Skeletal muscle tissue (tissue), 4 donors: ENCODE results near the gene CPNE2. TPM values are rescaled to one million over a fixed set of nuclear protein-coding genes. Genes with fewer than 3 reads are reported as not detected.

Experiments used
- H3K27ac ChIP-seq: one replicate; pipeline ENCODE4 v1.7.0; 2013; ENCODE audit warnings: mild to moderate bottlenecking, low read depth, low read length, inconsistent platforms
- H3K27me3 ChIP-seq, 3 donors: one replicate each; pipeline ENCODE4 v1.7.0; 2013; ENCODE audit warnings: low read length in 3 of 3; ENCODE audit not compliant: control insufficient read depth in 3 of 3, insufficient read depth in 3 of 3
- H3K36me3 ChIP-seq, 3 donors: one replicate each; pipeline ENCODE4 v1.7.0; 2013; ENCODE audit warnings: low read length in 3 of 3; ENCODE audit not compliant: control insufficient read depth in 3 of 3, insufficient read depth in 3 of 3
- H3K4me1 ChIP-seq, 3 donors: one replicate each; pipeline ENCODE4 v1.7.0; 2013; ENCODE audit warnings: low read length in 3 of 3, mild to moderate bottlenecking in 3 of 3; ENCODE audit not compliant: control insufficient read depth in 3 of 3, insufficient read depth in 3 of 3
- H3K4me3 ChIP-seq, 3 donors: one replicate each; pipeline ENCODE4 v1.7.0; 2013; ENCODE audit warnings: low read length in 3 of 3
- H3K9ac ChIP-seq, 3 donors: one replicate each; pipeline ENCODE4 v1.7.0; 2013; ENCODE audit warnings: low read length in 3 of 3, mild to moderate bottlenecking in 3 of 3, moderate library complexity in 2 of 3, low read depth in 1 of 3
- H3K9me3 ChIP-seq, 3 donors: one replicate each; pipeline ENCODE4 v1.7.0; 2013; ENCODE audit warnings: low read length in 3 of 3; ENCODE audit not compliant: control insufficient read depth in 3 of 3
- total RNA-seq: library from RNA; depleted of rRNA; stranded (reverse); fragments of >200 nt; gene quantifications from one replicate; pipeline ENCODE4 v1.2.3, GENCODE V29; 2014
- donor health status: Osteomylitis.

The CPNE2 gene
- total RNA-seq, 1 donor from 2014 or later: 8.9 TPM

- no peak overlapping the region for H3K9ac ChIP-seq
- no peak overlapping the region for H3K27ac ChIP-seq
- H3K9me3 ChIP-seq: no peaks in the 10 kb centered on the region
- H3K4me1 ChIP-seq: peaks cover 24 to 35% (median 27%) of the 10 kb centered on the region in 3 donors
- H3K27me3 ChIP-seq: no peaks in the 10 kb centered on the region
- H3K36me3 ChIP-seq: peaks cover 0 to 2% (median 0%) of the 10 kb centered on the region in 3 donors
- H3K4me3 ChIP-seq: no peak overlapping the region
Observed at GRCh38 chr16:57140931-57141668, 48.7 kb downstream of the CPNE2 start.

DNA sequence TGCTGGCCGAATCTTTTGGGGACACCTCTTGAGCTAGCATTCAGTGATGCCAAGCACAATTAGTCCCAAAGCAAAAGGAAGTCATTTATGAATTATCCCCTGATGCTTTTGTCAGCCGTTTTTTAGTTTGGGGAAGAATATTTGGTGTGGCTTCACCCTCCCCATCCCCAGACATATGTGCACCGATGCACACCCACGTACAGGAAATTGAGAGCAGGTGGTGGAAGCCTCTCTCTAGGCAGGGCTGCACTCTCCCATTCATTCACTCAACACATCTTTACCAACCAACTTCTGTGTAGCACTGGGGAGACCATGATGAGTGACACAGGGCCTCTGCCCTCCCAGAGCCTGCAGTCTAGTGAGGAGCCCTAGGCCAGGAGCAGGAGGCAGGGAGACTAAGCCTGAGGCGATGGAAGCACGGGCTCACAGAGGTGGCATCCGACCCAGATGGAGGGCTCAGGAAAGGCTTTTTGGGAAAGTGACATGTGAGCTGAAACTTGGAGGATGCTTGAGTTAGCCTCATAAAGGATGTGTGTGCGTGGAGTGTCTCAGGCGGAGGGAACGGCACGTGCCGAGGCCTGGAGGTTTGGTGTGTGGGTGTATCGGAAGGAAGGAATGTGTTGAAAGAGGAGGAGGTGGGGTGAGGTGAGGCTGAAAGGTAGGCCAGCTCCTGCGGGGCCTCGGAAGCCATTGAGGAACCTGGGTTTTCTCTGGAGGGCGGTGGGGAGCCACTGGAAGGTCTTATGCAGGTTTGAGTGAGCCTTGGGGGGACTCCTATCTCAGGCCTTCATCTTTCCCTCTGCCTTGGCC is 49.6 kb downstream of the CPNE2 start:
- no peak overlapping the region for H3K27ac ChIP-seq

GRCh38 chr16:57143149-57143921 is 51.0 kb downstream of the CPNE2 start:
- Histone ChIP-seq H3K4me1 (peaks cover 44 to 55% (median 48%) of the 10 kb centered on the region in 3 donors), H3K9ac (no peak overlapping the region), H3K27ac (no peak overlapping the region)

More for the DNA sequence above, 49.6 kb downstream of the CPNE2 start:
- H3K9me3 ChIP-seq: no peaks in the 10 kb centered on the region
- no peak overlapping the region for H3K9ac ChIP-seq
- H3K27me3 ChIP-seq: no peaks in the 10 kb centered on the region
- H3K4me3 ChIP-seq: no peak overlapping the region
- H3K36me3 ChIP-seq: peaks cover 0 to 2% (median 0%) of the 10 kb centered on the region in 3 donors
- peaks cover 32 to 43% (median 36%) of the 10 kb centered on the region in 3 donors for H3K4me1 ChIP-seq

DNA sequence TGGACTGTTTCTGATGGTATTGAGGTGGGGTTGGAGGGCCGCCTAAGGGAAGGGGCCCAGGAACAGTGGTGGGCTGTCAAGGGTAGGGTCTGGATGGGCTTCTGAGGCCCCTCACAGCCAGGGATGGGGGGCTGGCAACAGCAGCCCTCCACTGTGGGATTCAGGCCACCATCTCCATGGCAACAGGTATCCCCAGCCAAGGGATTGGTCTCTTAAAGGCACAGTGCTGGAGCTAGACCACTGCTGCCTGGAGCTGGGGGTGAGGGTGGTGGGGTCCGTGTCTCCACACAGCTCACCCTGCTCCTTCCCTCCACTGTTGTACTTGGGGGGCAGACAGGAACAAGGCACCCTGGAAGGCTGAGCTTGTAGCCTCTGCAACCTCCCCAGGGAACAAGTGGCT is 51.6 kb downstream of the CPNE2 start:
- H3K9ac ChIP-seq: no peak overlapping the region
- H3K9me3 ChIP-seq: no peaks in the 10 kb centered on the region
- H3K27ac ChIP-seq: no peak overlapping the region
- H3K36me3 ChIP-seq: peaks cover 0 to 2% (median 0%) of the 10 kb centered on the region in 3 donors
- H3K27me3 ChIP-seq: no peaks in the 10 kb centered on the region
- no peak overlapping the region for H3K4me3 ChIP-seq
- H3K4me1 ChIP-seq: peaks cover 49 to 62% (median 53%) of the 10 kb centered on the region in 3 donors

More at GRCh38 chr16:57143149-57143921, 51.0 kb downstream of the CPNE2 start:
- H3K27me3 ChIP-seq: no peaks in the 10 kb centered on the region
- H3K9me3 ChIP-seq: no peaks in the 10 kb centered on the region
- no peak overlapping the region for H3K4me3 ChIP-seq
- H3K36me3 ChIP-seq: peaks cover 0 to 2% (median 0%) of the 10 kb centered on the region in 3 donors

GRCh38 chr16:57145046-57146021 is 53.0 kb downstream of the CPNE2 start:
- Histone ChIP-seq H3K9me3 (no peaks in the 10 kb centered on the region), H3K27me3 (no peaks in the 10 kb centered on the region), H3K4me1 (peaks cover 49 to 60% (median 55%) of the 10 kb centered on the region in 3 donors), H3K36me3 (peaks cover 0 to 2% (median 2%) of the 10 kb centered on the region in 3 donors), H3K27ac (no peak overlapping the region), H3K4me3 (peak overlapping the region in 1 of 3 donors; percentile 22), H3K9ac (no peak overlapping the region)

DNA sequence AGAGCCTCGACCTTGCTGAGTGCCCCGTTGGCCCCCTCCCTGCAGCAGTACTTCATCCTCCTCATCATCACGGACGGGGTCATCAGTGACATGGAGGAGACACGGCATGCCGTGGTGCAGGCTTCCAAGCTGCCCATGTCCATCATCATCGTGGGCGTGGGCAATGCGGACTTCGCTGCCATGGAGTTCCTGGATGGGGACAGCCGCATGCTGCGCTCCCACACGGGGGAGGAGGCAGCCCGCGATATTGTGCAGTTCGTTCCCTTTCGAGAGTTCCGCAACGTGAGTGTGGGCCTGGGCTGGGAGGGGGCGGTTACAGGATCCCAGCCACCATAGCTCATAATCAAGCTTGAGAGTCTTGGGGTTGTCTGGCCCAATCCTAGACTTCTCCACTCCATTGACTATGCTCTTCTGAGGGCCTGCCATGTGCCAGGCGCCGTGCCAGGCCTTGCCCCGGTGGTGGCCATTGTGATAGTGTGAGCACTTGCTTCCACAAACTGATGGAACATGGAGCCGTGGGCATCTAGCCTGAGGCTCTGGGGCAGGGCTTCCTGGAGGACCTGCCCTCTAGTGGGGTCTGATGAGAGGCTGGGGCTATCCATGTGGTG is 53.8 kb downstream of the CPNE2 start:
- H3K36me3 ChIP-seq: peaks cover 0 to 2% (median 2%) of the 10 kb centered on the region in 3 donors
- peaks cover 49 to 60% (median 55%) of the 10 kb centered on the region in 3 donors for H3K4me1 ChIP-seq
- peak overlapping the region in 1 of 3 donors; percentile 6 for H3K4me3 ChIP-seq
- no peaks in the 10 kb centered on the region for H3K27me3 ChIP-seq
- H3K27ac ChIP-seq: no peak overlapping the region
- H3K9ac ChIP-seq: no peak overlapping the region
- H3K9me3 ChIP-seq: no peaks in the 10 kb centered on the region

- Histone ChIP-seq H3K27me3 (no peaks in the 10 kb centered on the region), H3K4me1 (peaks cover 44 to 59% (median 50%) of the 10 kb centered on the region in 3 donors), H3K9me3 (no peaks in the 10 kb centered on the region), H3K27ac (no peak overlapping the region), H3K36me3 (peaks cover 0 to 2% (median 2%) of the 10 kb centered on the region in 3 donors), H3K4me3 (no peak overlapping the region), H3K9ac (no peak overlapping the region)
Observed at GRCh38 chr16:57146735-57147134, 54.4 kb downstream of the CPNE2 start.

GRCh38 chr16:57147381-57148221 is 55.2 kb downstream of the CPNE2 start:
- no peaks in the 10 kb centered on the region for H3K9me3 ChIP-seq
- peak overlapping the region; percentile 29 for H3K27ac ChIP-seq
- no peak overlapping the region for H3K4me3 ChIP-seq
- H3K27me3 ChIP-seq: no peaks in the 10 kb centered on the region
- peaks cover 3 to 6% (median 5%) of the 10 kb centered on the region in 3 donors for H3K36me3 ChIP-seq
- peak overlapping the region in 1 of 3 donors; percentile 25 for H3K9ac ChIP-seq
- peaks cover 39 to 55% (median 46%) of the 10 kb centered on the region in 3 donors for H3K4me1 ChIP-seq
